Stimulated activated CD4-positive, alpha-beta T cell treated with anti-CD3 and anti-CD28 coated beads, Interleukin-1b, Interleukin-23, amount 100 ng/mL, for 1 hour (primary cell): ENCODE measurements around the gene MMP24OS.

Source experiments
- DNase-seq, 2 donors: peaks; one replicate each; pipeline ENCODE4 v3.0.0-alpha.2; 2020; ENCODE audit warnings: low read depth in 2 of 2

MMP24OS gene

GRCh38 chr20:35306931-35307517, 29.1 kb upstream of the MMP24OS start:
- DNase-seq, result no peak

GRCh38 chr20:35305682-35306556, 28.0 kb upstream of the MMP24OS start:
- DNase-seq, result peak in 1 of 2 donors; percentile 28

- no peak for DNase-seq
Observed at GRCh38 chr20:35304956-35305355, 27.0 kb upstream of the MMP24OS start.

GRCh38 chr20:35303735-35304491, 26.0 kb upstream of the MMP24OS start:
- DNase-seq, result peak; percentile 65 to 67

GRCh38 chr20:35303382-35303734, 25.4 kb upstream of the MMP24OS start:
- DNase-seq, result no peak

- no peak for DNase-seq
Observed at GRCh38 chr20:35302421-35303335, 24.8 kb upstream of the MMP24OS start.

GRCh38 chr20:35301426-35301825, 23.5 kb upstream of the MMP24OS start:
- no peak for DNase-seq

- no peak for DNase-seq
Observed at GRCh38 chr20:35300469-35301262, 22.7 kb upstream of the MMP24OS start.

GRCh38 chr20:35299780-35300179, 21.9 kb upstream of the MMP24OS start:
- DNase-seq, result no peak

GRCh38 chr20:35298264-35298663, 20.3 kb upstream of the MMP24OS start:
- no peak for DNase-seq

- no peak for DNase-seq
Observed at GRCh38 chr20:35297740-35298139, 19.8 kb upstream of the MMP24OS start.

GRCh38 chr20:35297155-35297554, 19.2 kb upstream of the MMP24OS start:
- no peak for DNase-seq

- no peak for DNase-seq
Observed at GRCh38 chr20:35296101-35296554, 18.2 kb upstream of the MMP24OS start.

GRCh38 chr20:35295674-35296073, 17.8 kb upstream of the MMP24OS start:
- no peak for DNase-seq

GRCh38 chr20:35295058-35295457, 17.1 kb upstream of the MMP24OS start:
- no peak for DNase-seq

GRCh38 chr20:35294293-35294685, 16.4 kb upstream of the MMP24OS start:
- no peak for DNase-seq

GRCh38 chr20:35293303-35294292, 15.7 kb upstream of the MMP24OS start:
- no peak for DNase-seq

GRCh38 chr20:35292504-35293285, 14.8 kb upstream of the MMP24OS start:
- no peak for DNase-seq
